Measurements from ENCODE around the gene SYNGR3. TPM values are rescaled to one million over a fixed set of nuclear protein-coding genes. Genes with fewer than 3 reads are reported as not detected.
A peak's percentile ranks its signal among the peaks of the same experiment; 100 is the strongest.

Gene SYNGR3
- total RNA-seq, 1 donor from 2014 or later = 6.0 TPM

- H4K20me1 ChIP-seq (ENCODE audit: insufficient read depth, low read length) = peaks cover 24% of the 10 kb centered on the region
- no peak overlapping the region for H3K27ac ChIP-seq (ENCODE audit: low read depth, low read length)
- TF ChIP-seq CTCF (IDR thresholded peaks at IDR 0.05; ENCODE audit: insufficient read depth, low read depth, low read length) = no peak
- TF ChIP-seq EZH2 (IDR thresholded peaks at IDR 0.05; ENCODE audit: insufficient read depth, low read length) = no peak
- Mint-ChIP-seq H3K36me3 (ENCODE audit: low read depth, unreplicated experiment) (peaks cover 10% of the 10 kb centered on the region), H3K27ac (ENCODE audit: unreplicated experiment) (no peak overlapping the region), H3K9me3 (ENCODE audit: unreplicated experiment) (no peaks in the 10 kb centered on the region), H3K4me3 (ENCODE audit: unreplicated experiment) (peak overlapping the region; percentile 45), H3K4me1 (ENCODE audit: low read depth, unreplicated experiment) (peaks cover 17% of the 10 kb centered on the region), H3K27me3 (ENCODE audit: low read depth, unreplicated experiment) (no peaks in the 10 kb centered on the region)
- no peak overlapping the region for H3K4me2 ChIP-seq (ENCODE audit: low read length)
- no peaks in the 10 kb centered on the region for H3K9me3 ChIP-seq (ENCODE audit: insufficient read depth, low read depth, low read length)
- H2AFZ ChIP-seq (ENCODE audit: low read depth, low read length) = no peak overlapping the region
- H3K4me1 ChIP-seq (ENCODE audit: insufficient read depth, low read length) = peaks cover 24% of the 10 kb centered on the region
- peaks cover 55% of the 10 kb centered on the region for H3K79me2 ChIP-seq (ENCODE audit: insufficient read depth, low read length)
- FAIRE-seq (no peak), DNase-seq (ENCODE audit: low read depth) (no peak)
- H3K36me3 ChIP-seq (ENCODE audit: insufficient read depth, low read length) = peaks cover 5% of the 10 kb centered on the region
- H3K27me3 ChIP-seq (ENCODE audit: insufficient read depth, low read length) = no peaks in the 10 kb centered on the region
- H3K4me3 ChIP-seq (ENCODE audit: insufficient read depth, low read depth, low read length) = no peak overlapping the region
- no peak overlapping the region for H3K9ac ChIP-seq (ENCODE audit: low read length)
Observed at GRCh38 chr16:1968146-1968953, 21.4 kb upstream of the SYNGR3 start.

- H3K9me3 ChIP-seq (ENCODE audit: insufficient read depth, low read depth, low read length) = no peaks in the 10 kb centered on the region
- peaks cover 6% of the 10 kb centered on the region for H3K36me3 ChIP-seq (ENCODE audit: insufficient read depth, low read length)
- no peaks in the 10 kb centered on the region for H3K9me3 Mint-ChIP-seq (ENCODE audit: unreplicated experiment)
- H2AFZ ChIP-seq (ENCODE audit: low read depth, low read length) = peak within 1 kb of the TSS; percentile 78
- peak within 1 kb of the TSS; percentile 89 for H3K4me3 ChIP-seq (ENCODE audit: insufficient read depth, low read depth, low read length)
- H3K36me3 Mint-ChIP-seq (ENCODE audit: low read depth, unreplicated experiment) = peaks cover 4% of the 10 kb centered on the region
- FAIRE-seq (peak; percentile 37), DNase-seq (ENCODE audit: low read depth) (peak; percentile 87)
- no peaks in the 10 kb centered on the region for H3K27me3 ChIP-seq (ENCODE audit: insufficient read depth, low read length)
- peaks cover 11% of the 10 kb centered on the region for H3K4me1 ChIP-seq (ENCODE audit: insufficient read depth, low read length)
- H3K9ac ChIP-seq (ENCODE audit: low read length) = peak within 1 kb of the TSS; percentile 91
- H3K4me3 Mint-ChIP-seq (ENCODE audit: unreplicated experiment) = peak within 1 kb of the TSS; percentile 93
- peaks cover 22% of the 10 kb centered on the region for H4K20me1 ChIP-seq (ENCODE audit: insufficient read depth, low read length)
- no peaks in the 10 kb centered on the region for H3K27me3 Mint-ChIP-seq (ENCODE audit: low read depth, unreplicated experiment)
- peaks cover 37% of the 10 kb centered on the region for H3K79me2 ChIP-seq (ENCODE audit: insufficient read depth, low read length)
- H3K27ac Mint-ChIP-seq (ENCODE audit: unreplicated experiment) = peak within 1 kb of the TSS; percentile 98
- peak within 1 kb of the TSS; percentile 79 for H3K27ac ChIP-seq (ENCODE audit: low read depth, low read length)
- TF ChIP-seq CTCF (IDR thresholded peaks at IDR 0.05; ENCODE audit: insufficient read depth, low read depth, low read length) (no peak), EZH2 (IDR thresholded peaks at IDR 0.05; ENCODE audit: insufficient read depth, low read length) (no peak)
- peak within 1 kb of the TSS; percentile 94 for H3K4me2 ChIP-seq (ENCODE audit: low read length)
- H3K4me1 Mint-ChIP-seq (ENCODE audit: low read depth, unreplicated experiment) = peaks cover 11% of the 10 kb centered on the region
Observed at GRCh38 chr16:1971796-1972489, 17.8 kb upstream of the SYNGR3 start, which contains the start of gene TBL3. TSS of gene TBL3 (plus strand) at chr16:1972053. CDS start at chr16:1972165, 112 bp downstream.
